Spleen (tissue), 11 donors: ENCODE results near the gene DNAH14. TPM values are rescaled to one million over a fixed set of nuclear protein-coding genes. Genes with fewer than 3 reads are reported as not detected.

ENCODE experiments used
- DNase-seq: peaks from one replicate; pipeline ENCODE4 v3.0.0-alpha.2; 2020
- H3K27ac ChIP-seq, 8 donors: fragments of 200-600 bp; sonication (generic) in 7 of 8; 1 replicate in 4 of 8; 2 replicates in 4 of 8; pipeline versions ENCODE4 v1.5.0 to v1.8.0; 2016 to 2021; ENCODE audit warnings: inconsistent platforms in 4 of 8, mild to moderate bottlenecking in 4 of 8, moderate library complexity in 1 of 8
- H3K27me3 ChIP-seq, 7 donors: fragments of 200-600 bp; sonication (generic) in 6 of 7; replicated peaks in 1 of 7; 1 replicate in 4 of 7; 2 replicates in 3 of 7; pipeline versions ENCODE4 v1.5.0 to v1.8.0; 2016 to 2021; ENCODE audit warnings: inconsistent platforms in 3 of 7, mild to moderate bottlenecking in 1 of 7
- H3K36me3 ChIP-seq, 6 donors: fragments of 200-600 bp; sonication (generic) in 5 of 6; 1 replicate in 4 of 6; 2 replicates in 2 of 6; pipeline versions ENCODE4 v1.5.0 to v1.8.0; 2016 to 2021; ENCODE audit warnings: inconsistent platforms in 2 of 6
- H3K4me1 ChIP-seq, 6 donors: fragments of 200-600 bp; sonication (generic) in 5 of 6; 1 replicate in 3 of 6; 2 replicates in 3 of 6; pipeline versions ENCODE4 v1.5.0 to v1.8.0; 2016 to 2021; ENCODE audit warnings: inconsistent platforms in 3 of 6
- H3K4me3 ChIP-seq, 8 donors: fragments of 200-600 bp; sonication (generic) in 7 of 8; 1 replicate in 4 of 8; 2 replicates in 4 of 8; pipeline versions ENCODE4 v1.5.0 to v1.8.0; 2016 to 2021; ENCODE audit warnings: inconsistent platforms in 4 of 8, mild to moderate bottlenecking in 4 of 8, moderate library complexity in 2 of 8
- H3K9me3 ChIP-seq, 8 donors: fragments of 200-600 bp; sonication (generic) in 7 of 8; 1 replicate in 4 of 8; 2 replicates in 4 of 8; pipeline versions ENCODE4 v1.5.0 to v1.8.0; 2016 to 2021; ENCODE audit warnings: inconsistent platforms in 4 of 8
- CTCF ChIP-seq, 11 experiments: fragments of 200-600 bp in 7 of 11; fragments of 450-650 bp in 4 of 11; sonication (generic) in 4 of 11; IDR thresholded peaks in 8 of 11; conservative IDR thresholded peaks in 3 of 11; 1 replicate in 7 of 11; 2 replicates in 4 of 11; pipeline versions ENCODE4 v1.4.0 to v1.8.0; 2016 to 2021; ENCODE audit warnings: antibody characterized with exemption in 11 of 11, inconsistent platforms in 4 of 11, mild to moderate bottlenecking in 1 of 11
- POLR2A ChIP-seq, 3 donors: fragments of 450-650 bp; IDR thresholded peaks; one replicate each; pipeline ENCODE4 v1.5.1; 2017; ENCODE audit warnings: antibody characterized with exemption in 3 of 3, mild to moderate bottlenecking in 1 of 3
- POLR2AphosphoS5 ChIP-seq, 3 donors: sonication (generic); formaldehyde crosslinking; IDR thresholded peaks; one replicate each; pipeline ENCODE4 v1.5.1; 2017; ENCODE audit warnings: antibody characterized with exemption in 3 of 3
- WGBS, 5 donors: extraction: QIAGEN DNeasy Blood & Tissue Kit in 3 of 5; methylation state at CpG; one replicate each; pipeline versions ENCODE4 v1.1.5 to v1.1.7; 2013 to 2018; 5-methylcytosine and 5-hydroxymethylcytosine counted together
- intact Hi-C: fragments of 100-400 bp; cut with DNase I; formaldehyde crosslinking; loops from one replicate; pipeline ENCODE4 v1.15.0; 2023; ENCODE audit warnings: low total_unique reads
- polyA plus RNA-seq, 3 donors: library from polyadenylated mRNA; stranded (reverse); fragments of 200-250 nt; gene quantifications; one replicate each; pipeline ENCODE4 v1.2.1, GENCODE V29; 2013
- total RNA-seq, 7 donors: library from RNA; depleted of rRNA in 3 of 7; stranded (reverse); fragments of >200 nt in 3 of 7; fragmentation: NEBNext Ultra II Directional in 4 of 7; extraction: Animal tissue kit (Norgen Biotek cat#: 25700) in 4 of 7; gene quantifications; one replicate each; pipeline versions ENCODE4 v1.1.0 to v1.2.1, GENCODE V29; 2016 to 2021
- donor health status: healthy with polysubstance abuse.
- donor health status: DM: no; HTN: no; CAD: no; lungs with moderate emphysema.
- donor health status: DM: no; HTN: no; CAD: no.
- donor health status: Bipolar disorder and iron deficiency.
- donor health status: healthy.
- donor health status: DM: no; HTN: no; CAD: no.
- donor health status: DM: yes; HTN: yes; CAD: no.

The DNAH14 gene
- total and polyA plus RNA-seq, 10 donors: 0.70 to 6.4 (median 4.8) TPM

DNA sequence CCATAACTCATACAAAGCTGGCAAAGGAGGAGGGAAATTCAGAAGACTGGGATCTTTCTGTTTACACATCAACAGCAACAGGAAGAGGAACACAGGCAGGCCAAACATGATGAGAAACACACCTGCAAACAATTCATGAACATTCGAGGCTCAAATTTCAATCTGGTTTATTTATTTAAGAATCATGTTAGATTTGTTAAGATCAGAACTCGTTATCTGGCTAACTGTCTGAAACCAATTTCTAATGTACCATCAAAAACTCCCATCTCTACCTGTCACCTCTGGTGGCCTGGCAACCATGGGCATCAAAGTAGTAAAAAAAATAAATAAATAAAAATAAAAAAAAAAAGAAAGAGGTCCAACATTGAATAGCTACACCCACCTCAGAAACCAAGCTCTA is 488.6 kb downstream of the DNAH14 start:
- Histone ChIP-seq H3K36me3 (peaks cover 0 to 99% (median 75%) of the 10 kb centered on the region in 6 donors), H3K4me3 (no peak overlapping the region), H3K27ac (no peak overlapping the region), H3K27me3 (no peaks in the 10 kb centered on the region), H3K9me3 (no peaks in the 10 kb centered on the region), H3K4me1 (peaks cover 0 to 80% (median 18%) of the 10 kb centered on the region in 6 donors)
- 88 to 93% (median 92%) methylated on average over 2 of the region's 2 CpGs for WGBS, 5 donors
- intact Hi-C loops: no loop called here
- TF ChIP-seq CTCF (IDR thresholded peaks at IDR 0.05 in 8 of 11, conservative IDR thresholded peaks at IDR 0.05 in 3 of 11) (no peak), POLR2A (IDR thresholded peaks at IDR 0.05) (no peak), POLR2AphosphoS5 (IDR thresholded peaks at IDR 0.05) (no peak)
- DNase-seq: no peak

- TF ChIP-seq POLR2A (IDR thresholded peaks at IDR 0.05) (no peak), CTCF (IDR thresholded peaks at IDR 0.05 in 8 of 11, conservative IDR thresholded peaks at IDR 0.05 in 3 of 11) (no peak), POLR2AphosphoS5 (IDR thresholded peaks at IDR 0.05) (no peak)
- WGBS, 5 donors: 91 to 98% (median 97%) methylated on average over 4 of the region's 4 CpGs
- no peak overlapping the region for H3K27ac ChIP-seq
- intact Hi-C loops: no loop called here
- no peak overlapping the region for H3K4me3 ChIP-seq
- H3K27me3 ChIP-seq: no peaks in the 10 kb centered on the region
- no peak for DNase-seq
- peaks cover 0 to 84% (median 23%) of the 10 kb centered on the region in 6 donors for H3K4me1 ChIP-seq
- peaks cover 0 to 99% (median 70%) of the 10 kb centered on the region in 6 donors for H3K36me3 ChIP-seq
- H3K9me3 ChIP-seq: no peaks in the 10 kb centered on the region
These were observed 489.1 kb downstream of the DNAH14 start for GRCh38 chr1:225418598-225418997.

GRCh38 chr1:225422031-225422605 is 492.6 kb downstream of the DNAH14 start:
- H3K4me3 ChIP-seq: peak overlapping the region in 1 of 8 donors; percentile 17
- no peaks in the 10 kb centered on the region for H3K27me3 ChIP-seq
- H3K27ac ChIP-seq: peak overlapping the region in 7 of 8 donors; percentile 5 to 96 (median 71)
- intact Hi-C loops: no loop called here
- H3K36me3 ChIP-seq: peaks cover 0 to 65% (median 39%) of the 10 kb centered on the region in 6 donors
- TF ChIP-seq POLR2AphosphoS5 (IDR thresholded peaks at IDR 0.05) (no peak), CTCF (IDR thresholded peaks at IDR 0.05 in 8 of 11, conservative IDR thresholded peaks at IDR 0.05 in 3 of 11) (no peak), POLR2A (IDR thresholded peaks at IDR 0.05) (no peak)
- WGBS, 5 donors: 36 to 49% (median 47%) methylated on average over 14 of the region's 14 CpGs
- no peaks in the 10 kb centered on the region for H3K9me3 ChIP-seq
- peaks cover 17 to 88% (median 54%) of the 10 kb centered on the region in 6 donors for H3K4me1 ChIP-seq
- no peak for DNase-seq

- 71 to 81% (median 78%) methylated on average over 7 of the region's 7 CpGs for WGBS, 5 donors
- no peaks in the 10 kb centered on the region for H3K9me3 ChIP-seq
- no peak for DNase-seq
- H3K27me3 ChIP-seq: no peaks in the 10 kb centered on the region
- TF ChIP-seq POLR2AphosphoS5 (IDR thresholded peaks at IDR 0.05): no peak
- no peak for TF ChIP-seq POLR2A (IDR thresholded peaks at IDR 0.05)
- TF ChIP-seq CTCF (IDR thresholded peaks at IDR 0.05 in 8 of 11, conservative IDR thresholded peaks at IDR 0.05 in 3 of 11): no peak
- H3K4me1 ChIP-seq: peaks cover 17 to 81% (median 54%) of the 10 kb centered on the region in 6 donors
- no peak overlapping the region for H3K4me3 ChIP-seq
- H3K36me3 ChIP-seq: peaks cover 0 to 57% (median 31%) of the 10 kb centered on the region in 6 donors
- intact Hi-C loops: no loop called here
- peak overlapping the region in 6 of 8 donors; percentile 44 to 96 (median 72) for H3K27ac ChIP-seq
These were observed 493.5 kb downstream of the DNAH14 start for GRCh38 chr1:225422795-225423517.
